IMR-90 (cell line): ENCODE data around the gene ITGA2. TPM values are rescaled to one million over a fixed set of nuclear protein-coding genes. Genes with fewer than 3 reads are reported as not detected.

ENCODE experiments used
- ATAC-seq: fragments of 200-7000 bp; cut with Tn5 transposase; 2 replicates; pipeline ENCODE4 v1.9.1; 2020; ENCODE audit warnings: low read depth, mild to moderate bottlenecking, moderate library complexity
- BruUV-seq: library from RNA; stranded (reverse); fragments of 400-500 nt; replicated peaks from 2 replicates; lab custom pipeline; 2021; lab: Mats Ljungman, UMichigan
- CTCF ChIA-PET: fragments of 300-600 bp; formaldehyde crosslinking; extraction: SDS; loops from one replicate; lab custom pipeline; 2021; ENCODE audit warnings: antibody characterized with exemption; lab: Yijun Ruan, JAX
- POLR2A ChIA-PET: fragments of 300-600 bp; sonication (Branson Sonifier 250); formaldehyde crosslinking; loops from one replicate; lab custom pipeline; 2022; ENCODE audit warnings: antibody characterized with exemption; ENCODE audit not compliant: unreplicated experiment; lab: Charles Lee
- DNase-seq: peaks from one replicate; pipeline ENCODE4 v3.0.0; 2013
- H2AFZ ChIP-seq: replicated peaks from 2 replicates; pipeline ENCODE3; 2013; ENCODE audit warnings: low read length, mild to moderate bottlenecking; ENCODE audit not compliant: poor library complexity
- H2AK5ac ChIP-seq: 2 replicates; pipeline ENCODE4 v1.6.1; 2013; ENCODE audit warnings: low read depth, low read length, inconsistent platforms
- H2AK9ac ChIP-seq: replicated peaks from 2 replicates; pipeline ENCODE3; 2013; ENCODE audit warnings: mild to moderate bottlenecking, low read depth, low read length, moderate library complexity; ENCODE audit not compliant: poor library complexity
- H2BK120ac ChIP-seq: 2 replicates; pipeline ENCODE4 v1.6.1; 2013; ENCODE audit warnings: low read depth, low read length, inconsistent platforms
- H2BK15ac ChIP-seq: 3 replicates; pipeline ENCODE4 v1.6.1; 2013; ENCODE audit warnings: low read depth, low read length, inconsistent platforms
- H2BK20ac ChIP-seq: 2 replicates; pipeline ENCODE4 v1.6.1; 2013; ENCODE audit warnings: low read depth, mild to moderate bottlenecking, inconsistent platforms, low read length, moderate library complexity
- H2BK5ac ChIP-seq: 2 replicates; pipeline ENCODE4 v1.6.1; 2013; ENCODE audit warnings: mild to moderate bottlenecking, low read depth, low read length, inconsistent platforms; ENCODE audit not compliant: poor library complexity, severe bottlenecking
- H3K14ac ChIP-seq: replicated peaks from 2 replicates; pipeline ENCODE4 v1.6.1; 2013; ENCODE audit warnings: low read depth, low read length, inconsistent platforms
- H3K18ac ChIP-seq: 2 replicates; pipeline ENCODE4 v1.6.1; 2013; ENCODE audit warnings: low read depth, low read length, control low read depth
- H3K23ac ChIP-seq: 2 replicates; pipeline ENCODE4 v1.6.1; 2013; ENCODE audit warnings: low read depth, low read length, inconsistent platforms
- H3K27ac ChIP-seq: 2 replicates; pipeline ENCODE4 v1.5.1; 2013; ENCODE audit warnings: mild to moderate bottlenecking, control low read depth, low read length; ENCODE audit not compliant: insufficient read depth
- H3K27me3 ChIP-seq: 2 replicates; pipeline ENCODE4 v1.6.1; 2013; ENCODE audit warnings: low read length; ENCODE audit not compliant: control insufficient read depth, insufficient read depth
- H3K36me3 ChIP-seq: 2 replicates; pipeline ENCODE4 v1.6.1; 2013; ENCODE audit warnings: low read length, mixed read lengths; ENCODE audit not compliant: control insufficient read depth, insufficient read depth
- H3K4ac ChIP-seq: 2 replicates; pipeline ENCODE4 v1.6.1; 2013; ENCODE audit warnings: low read depth, low read length, inconsistent platforms
- H3K4me1 ChIP-seq: 2 replicates; pipeline ENCODE4 v1.6.1; 2013; ENCODE audit warnings: low read length, mixed read lengths; ENCODE audit not compliant: control insufficient read depth, insufficient read depth
- H3K4me2 ChIP-seq: 2 replicates; pipeline ENCODE4 v1.6.1; 2013; ENCODE audit warnings: low read depth, mild to moderate bottlenecking, control low read depth, low read length, moderate library complexity
- H3K4me3 ChIP-seq: 2 replicates; pipeline ENCODE4 v1.5.1; 2013; ENCODE audit warnings: low read depth, mild to moderate bottlenecking, control low read depth, low read length, moderate library complexity; ENCODE audit not compliant: insufficient read depth
- H3K56ac ChIP-seq: 2 replicates; pipeline ENCODE4 v1.6.1; 2013; ENCODE audit warnings: low read length, inconsistent platforms; ENCODE audit not compliant: insufficient read depth; ENCODE audit errors: extremely low read depth
- H3K79me1 ChIP-seq, 2 experiments: 2 replicates each; pipeline ENCODE4 v1.6.1; 2013; ENCODE audit warnings: low read length in 2 of 2, inconsistent platforms in 1 of 2, low read depth in 1 of 2
- H3K9ac ChIP-seq: 2 replicates; pipeline ENCODE4 v1.6.1; 2013; ENCODE audit warnings: low read depth, low read length, control low read depth
- H3K9me1 ChIP-seq: 2 replicates; pipeline ENCODE4 v1.6.1; 2013; ENCODE audit warnings: low read length, inconsistent platforms; ENCODE audit not compliant: insufficient read depth
- H3K9me3 ChIP-seq: 2 replicates; pipeline ENCODE4 v1.6.1; 2013; ENCODE audit warnings: low read length; ENCODE audit not compliant: control insufficient read depth, insufficient read depth
- H4K20me1 ChIP-seq: 2 replicates; pipeline ENCODE4 v1.6.1; 2013; ENCODE audit warnings: low read length, inconsistent platforms; ENCODE audit not compliant: insufficient read depth
- H4K5ac ChIP-seq: 2 replicates; pipeline ENCODE4 v1.6.1; 2013; ENCODE audit warnings: mild to moderate bottlenecking, low read depth, low read length, control low read depth
- H4K8ac ChIP-seq, 2 experiments: 2 replicates each; pipeline ENCODE4 v1.6.1; 2013; ENCODE audit warnings: low read depth in 2 of 2, low read length in 2 of 2, control low read depth in 1 of 2, inconsistent platforms in 1 of 2
- H4K91ac ChIP-seq: 2 replicates; pipeline ENCODE4 v1.6.1; 2013; ENCODE audit warnings: low read depth, low read length, inconsistent platforms; ENCODE audit not compliant: insufficient read depth
- BHLHE40 ChIP-seq: fragments of 150-350 bp; IDR thresholded peaks from 2 replicates; pipeline ENCODE4 v1.6.1; 2016; ENCODE audit warnings: mild to moderate bottlenecking, low read depth, low read length
- CEBPB ChIP-seq: IDR thresholded peaks from 2 replicates; pipeline ENCODE4 v1.6.1; 2012; ENCODE audit warnings: low read depth, low read length, improper control_type of control experiment
- CHD1 ChIP-seq: IDR thresholded peaks from 2 replicates; pipeline ENCODE4 v1.6.1; 2012; ENCODE audit warnings: low read depth, low read length, improper control_type of control experiment
- CTCF ChIP-seq: conservative IDR thresholded peaks from 2 replicates; pipeline ENCODE4 v1.5.1; 2012; ENCODE audit warnings: mild to moderate bottlenecking, low read depth, low read length, improper control_type of control experiment
- ELK1 ChIP-seq: fragments of 150-350 bp; IDR thresholded peaks from 2 replicates; pipeline ENCODE4 v1.6.1; 2016; ENCODE audit warnings: low read depth, mild to moderate bottlenecking, low read length, moderate library complexity, borderline replicate concordance
- FOS ChIP-seq: fragments of 150-350 bp; IDR thresholded peaks from 2 replicates; pipeline ENCODE4 v1.6.1; 2016; ENCODE audit warnings: low read depth, low read length
- MAFK ChIP-seq: IDR thresholded peaks from 2 replicates; pipeline ENCODE4 v1.6.1; 2012; ENCODE audit warnings: low read depth, low read length, improper control_type of control experiment
- MAZ ChIP-seq: IDR thresholded peaks from 2 replicates; pipeline ENCODE4 v1.6.1; 2012; ENCODE audit warnings: low read depth, mild to moderate bottlenecking, low read length, improper control_type of control experiment, moderate library complexity, borderline replicate concordance
- MXI1 ChIP-seq: IDR thresholded peaks from 2 replicates; pipeline ENCODE4 v1.6.1; 2012; ENCODE audit warnings: low read depth, mild to moderate bottlenecking, low read length, moderate library complexity, borderline replicate concordance
- NFE2L2 ChIP-seq: fragments of 150-350 bp; IDR thresholded peaks from 2 replicates; pipeline ENCODE4 v1.6.1; 2016; ENCODE audit warnings: low read depth, mild to moderate bottlenecking, low read length
- POLR2A ChIP-seq: IDR thresholded peaks from 2 replicates; pipeline ENCODE4 v1.6.1; 2012; ENCODE audit warnings: mild to moderate bottlenecking, low read depth, low read length
- RAD21 ChIP-seq: IDR thresholded peaks from 2 replicates; pipeline ENCODE4 v1.6.1; 2012; ENCODE audit warnings: low read length, improper control_type of control experiment
- RCOR1 ChIP-seq: IDR thresholded peaks from 2 replicates; pipeline ENCODE4 v1.6.1; 2012; ENCODE audit warnings: mild to moderate bottlenecking, low read length, improper control_type of control experiment; ENCODE audit not compliant: insufficient replicate concordance
- RFX5 ChIP-seq: IDR thresholded peaks from 2 replicates; pipeline ENCODE4 v1.8.0; 2012; ENCODE audit warnings: low read depth, mild to moderate bottlenecking, low read length, moderate library complexity
- SMC3 ChIP-seq: fragments of 150-350 bp; IDR thresholded peaks from 2 replicates; pipeline ENCODE4 v1.6.1; 2016; ENCODE audit warnings: low read depth, mild to moderate bottlenecking, antibody characterized with exemption, low read length, moderate library complexity
- USF2 ChIP-seq: fragments of 150-350 bp; IDR thresholded peaks from 2 replicates; pipeline ENCODE4 v1.6.1; 2017; ENCODE audit warnings: mild to moderate bottlenecking, antibody characterized with exemption, low read length, low read depth
- WGBS, 2 experiments: methylation state at CpG; one replicate each; pipeline versions ENCODE4 v1.1.5 to v1.1.7; 2013; ENCODE audit warnings: missing lambda C conversion rate in 2 of 2; ENCODE audit not compliant: insufficient read length in 1 of 2; ENCODE audit errors: extremely low coverage in 2 of 2; 5-methylcytosine and 5-hydroxymethylcytosine counted together
- dilution Hi-C: fragments of 300-500 bp; cut with HindIII; formaldehyde crosslinking; loops from one replicate; pipeline ENCODE4 v1.14.3; 2018; ENCODE audit warnings: low sequenced_read_pairs; ENCODE audit not compliant: unreplicated experiment
- in situ Hi-C: fragments of 300-500 bp; cut with MboI; formaldehyde crosslinking; loops from 3 replicates; pipeline ENCODE4 v1.14.3; 2019; ENCODE audit warnings: low sequenced_read_pairs, inconsistent platforms, mixed read lengths
- intact Hi-C: fragments of 100-400 bp; cut with micrococcal nuclease; formaldehyde crosslinking; loops from 2 replicates; pipeline ENCODE4 v1.10.0; 2022
- polyA plus RNA-seq, 3 experiments: library from polyadenylated mRNA; depleted of rRNA; stranded (reverse); fragments of >200 nt; gene quantifications; 2 replicates each; pipeline ENCODE4 v1.2.3, GENCODE V29; 2012; ENCODE audit warnings: low replicate concordance in 1 of 3
- total RNA-seq: library from RNA; depleted of rRNA; stranded (reverse); fragments of >200 nt; gene quantifications from 2 replicates; pipeline ENCODE4 v1.2.3, GENCODE V29; 2012

ITGA2 gene
- total and polyA plus RNA-seq, 2 of the 4 experiments (the other 2 are of a cell fraction) = 23.3 to 93.4 TPM

GRCh38 chr5:53127107-53127506 is 138.0 kb downstream of the ITGA2 start:
- Histone ChIP-seq H2BK20ac (no peak overlapping the region), H3K27me3 (no peaks in the 10 kb centered on the region), H3K4me2 (no peak overlapping the region), H3K9me1 (peaks cover 3% of the 10 kb centered on the region; the same call in 1 of the 2 replicates), H3K9ac (no peak overlapping the region), H4K5ac (no peak overlapping the region), H3K18ac (no peak overlapping the region), H2BK5ac (peak overlapping the region; percentile 7), H3K79me1 (no peaks in the 10 kb centered on the region), H3K27ac (no peak overlapping the region), H2AFZ (no peak overlapping the region), H3K4ac (peak overlapping the region; percentile 61; the same call in 1 of the 2 replicates), H4K8ac (peak overlapping the region in 1 of 2 experiments; percentile 42; a peak in 1 of 4 replicates), H4K91ac (no peak overlapping the region), H3K36me3 (no peaks in the 10 kb centered on the region), H4K20me1 (no peaks in the 10 kb centered on the region), H3K23ac (no peak overlapping the region), H2BK15ac (0 out of 3 replicates have a peak overlapping the region, but pooled peaks have one; percentile 31), H3K14ac (0 out of 2 replicates have a peak overlapping the region, but pooled peaks have one; percentile 10), H2AK5ac (peak overlapping the region; percentile 57; the same call in 1 of the 2 replicates), H3K9me3 (no peaks in the 10 kb centered on the region), H2BK120ac (peak overlapping the region; percentile 41; the same call in 1 of the 2 replicates), H3K56ac (no peak overlapping the region), H3K4me1 (peaks cover 5% of the 10 kb centered on the region; the same call in 1 of the 2 replicates), H2AK9ac (peak overlapping the region; percentile 12), H3K4me3 (no peak overlapping the region)
- ChIA-PET CTCF (interaction anchor here (1.1 kb wide), 1 partner anchor 40 kb away, joined by 3 read pairs; no protein-coding TSS in a partner anchor), POLR2A (no interaction called here)
- in situ Hi-C loops = loop anchor here (5.0 kb wide), 1 partner anchor 1105 kb away; no protein-coding TSS in a partner anchor
- WGBS, 2 experiments = no CpG with 5 or more reads among the region's 1 CpG
- intact Hi-C loops = no loop called here
- dilution Hi-C loops = no loop called here
- TF ChIP-seq POLR2A = no peak
- TF ChIP-seq SMC3 = no peak
- no peak for TF ChIP-seq MAZ
- TF ChIP-seq ELK1 = no peak
- TF ChIP-seq FOS = no peak
- TF ChIP-seq CTCF = no peak
- no peak for TF ChIP-seq USF2
- no peak for TF ChIP-seq CEBPB
- no peak for TF ChIP-seq RCOR1
- TF ChIP-seq NFE2L2 = no peak
- no peak for TF ChIP-seq MAFK
- no peak for TF ChIP-seq CHD1
- no peak for TF ChIP-seq MXI1
- no peak for TF ChIP-seq BHLHE40
- no peak for TF ChIP-seq RFX5
- TF ChIP-seq RAD21 = no peak
- DNase-seq = no peak
- BruUV-seq = no TSS peak
- no peak for ATAC-seq
